ENCODE results near the gene BRI3BP.
"Not testable (repeated sequence)": the region's sequence is repeated elsewhere in the genome, so short reads cannot be mapped to it uniquely, and the experiment has no call there.

Gene BRI3BP

DNA sequence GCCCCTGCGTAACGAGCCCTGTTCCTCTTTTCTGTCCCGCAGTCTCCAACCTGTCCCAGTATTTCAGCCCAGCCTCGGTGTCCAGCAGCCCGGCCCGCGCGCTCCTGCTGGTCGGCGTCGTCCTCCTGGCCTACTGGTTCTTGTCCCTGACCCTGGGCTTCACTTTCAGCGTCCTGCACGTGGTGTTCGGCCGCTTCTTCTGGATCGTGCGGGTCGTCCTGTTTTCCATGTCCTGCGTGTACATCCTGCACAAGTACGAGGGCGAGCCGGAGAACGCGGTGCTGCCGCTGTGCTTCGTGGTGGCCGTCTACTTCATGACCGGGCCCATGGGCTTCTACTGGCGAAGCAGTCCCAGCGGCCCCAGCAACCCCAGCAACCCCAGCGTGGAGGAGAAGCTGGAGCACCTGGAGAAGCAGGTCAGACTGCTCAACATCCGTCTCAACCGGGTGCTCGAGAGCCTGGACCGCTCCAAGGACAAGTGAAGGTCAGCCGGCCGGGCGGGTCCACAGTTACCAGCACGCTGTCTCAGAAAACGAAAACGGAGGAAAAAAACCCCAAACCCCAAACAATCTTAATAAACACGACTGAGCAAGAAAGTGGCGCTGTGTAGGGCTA lies 31.6 kb downstream of the BRI3BP start:
- no peak for DNase-seq

DNA sequence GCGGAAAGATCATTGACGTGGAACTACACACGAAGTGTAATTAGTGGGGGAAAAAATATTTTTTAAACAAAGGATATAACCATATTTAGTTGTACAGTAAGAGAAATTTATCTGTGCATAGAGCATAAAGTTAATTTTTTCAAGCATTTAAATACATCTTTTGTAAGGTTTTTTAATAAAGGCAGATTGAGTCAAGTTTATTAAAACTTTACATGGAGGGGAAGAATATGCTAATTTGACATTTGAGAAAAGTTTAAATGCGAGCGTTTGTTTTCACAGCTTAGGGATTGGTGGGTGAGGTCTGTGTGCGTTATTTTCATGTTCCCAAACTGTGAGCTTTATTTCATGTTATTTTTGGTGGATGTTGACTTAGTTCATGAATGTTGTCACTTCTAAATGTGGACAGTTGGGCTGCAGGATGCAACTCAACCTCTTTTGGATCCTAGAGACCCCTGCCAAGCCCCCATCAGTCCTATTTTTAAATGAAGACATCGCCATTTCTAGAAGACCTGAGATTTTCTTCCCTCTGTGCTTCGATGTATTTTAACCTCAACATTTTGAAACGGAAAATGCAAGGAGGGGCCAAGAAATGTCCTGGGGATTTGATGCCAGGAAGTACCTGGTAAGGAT lies 32.3 kb downstream of the BRI3BP start:
- DNase-seq: no peak

GRCh38 chr12:125028106-125028505 lies 34.7 kb downstream of the BRI3BP start:
- DNase-seq: no peak

DNA sequence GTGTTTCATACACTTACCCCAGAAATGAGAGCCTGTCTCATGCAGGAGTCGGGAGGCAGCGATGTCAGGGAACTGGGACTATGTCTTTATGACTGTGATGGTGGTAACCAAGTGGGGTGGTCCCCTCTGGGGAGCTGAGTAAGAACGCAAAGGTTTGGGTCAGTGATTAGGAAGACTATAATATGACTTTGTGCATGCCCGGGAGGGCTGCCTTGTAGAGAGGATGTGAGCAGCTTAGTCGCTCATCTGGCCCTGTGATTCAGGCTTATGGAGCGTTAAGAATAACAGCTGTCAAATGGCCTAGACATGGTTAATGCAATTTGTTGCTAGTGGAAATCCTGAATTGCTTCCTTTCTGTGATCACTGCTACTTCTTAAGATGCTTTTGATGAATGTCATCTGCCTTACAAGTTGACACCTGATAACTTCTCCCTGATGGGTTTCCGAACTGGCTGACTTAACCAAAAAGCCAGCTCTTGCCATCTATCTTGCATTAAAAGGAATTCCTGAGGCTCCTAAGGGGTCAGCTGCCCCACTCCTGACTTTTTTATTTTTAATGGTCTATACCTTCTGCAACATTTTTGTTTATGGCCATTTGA lies 36.4 kb downstream of the BRI3BP start:
- DNase-seq: peak in 1 of 2 experiments; percentile 12

- not testable (repeated sequence) for DNase-seq
These were observed 38.0 kb downstream of the BRI3BP start for GRCh38 chr12:125031471-125031870.

DNA sequence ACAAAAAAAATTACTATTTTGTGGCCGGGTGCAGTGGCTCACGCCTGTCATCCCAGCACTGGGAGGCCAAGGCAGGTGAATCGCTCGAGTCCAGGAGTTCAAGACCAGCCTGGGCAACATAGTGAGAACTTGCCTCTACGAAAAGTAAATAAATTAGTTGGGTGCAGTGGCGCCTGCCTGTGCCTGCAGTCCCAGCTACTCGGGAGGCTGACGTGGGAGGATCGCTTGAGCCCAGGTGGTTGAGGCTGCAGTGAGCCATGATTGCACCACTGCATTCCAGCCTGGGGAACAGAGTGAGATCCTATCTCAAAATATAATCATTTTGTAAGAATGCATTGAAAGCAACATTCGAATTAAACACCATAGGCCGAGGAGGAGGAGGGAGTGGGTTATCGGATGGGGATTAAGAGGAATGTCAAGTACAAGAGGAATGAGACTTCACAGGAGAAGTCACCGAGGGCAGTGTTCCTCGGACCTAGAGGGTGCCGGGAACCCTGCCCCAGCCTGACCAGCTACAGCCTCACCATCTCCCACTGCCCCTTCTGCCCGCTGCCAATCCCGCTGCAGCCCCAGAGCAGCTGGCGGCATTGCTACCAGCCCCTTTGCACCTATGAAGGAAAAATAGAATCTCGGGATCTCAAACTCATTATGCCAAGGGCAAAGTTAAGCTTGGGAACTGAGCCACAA lies 39.2 kb downstream of the BRI3BP start:
- no peak for DNase-seq

DNA sequence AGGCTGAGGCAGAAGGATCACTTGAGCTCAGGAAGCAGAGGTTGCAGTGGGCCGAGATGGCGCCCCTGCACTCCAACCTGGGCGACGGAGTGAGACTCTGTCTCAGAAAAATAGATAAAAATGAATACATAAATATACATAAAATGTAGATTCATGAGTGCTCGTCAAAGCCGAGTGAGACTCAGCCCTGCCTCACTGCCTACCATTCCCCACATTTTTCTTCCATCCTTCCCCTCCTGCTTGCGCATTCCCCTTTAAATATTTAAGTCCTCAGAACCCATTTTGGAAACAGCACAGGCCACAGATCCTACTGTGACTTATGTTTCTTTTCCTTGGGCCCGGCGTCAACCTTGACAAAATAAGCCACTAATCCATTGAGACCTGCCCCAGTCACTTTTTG lies 39.8 kb downstream of the BRI3BP start:
- DNase-seq: no peak

GRCh38 chr12:125038976-125039625 lies 45.7 kb downstream of the BRI3BP start:
- DNase-seq: no peak

DNA sequence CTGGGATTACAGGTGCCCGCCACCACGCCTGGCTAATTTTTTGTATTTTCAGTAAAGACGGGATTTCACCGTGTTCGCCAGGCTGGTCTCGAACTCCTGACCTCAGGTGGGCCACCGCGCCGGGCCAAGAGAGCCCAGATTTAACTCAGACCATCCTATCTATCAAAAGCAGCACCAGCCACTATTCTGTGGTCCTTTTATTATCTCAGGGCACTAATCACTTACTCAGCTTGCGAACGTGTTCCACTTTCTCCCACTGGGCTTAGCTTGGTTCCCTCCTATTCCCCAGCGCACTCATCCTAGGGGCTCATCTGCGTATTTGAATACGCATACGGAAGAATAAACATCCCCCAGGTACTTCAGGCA lies 55.6 kb downstream of the BRI3BP start:
- DNase-seq: no peak

- no peak for DNase-seq
These were observed 57.0 kb downstream of the BRI3BP start for GRCh38 chr12:125050446-125050845.

DNA sequence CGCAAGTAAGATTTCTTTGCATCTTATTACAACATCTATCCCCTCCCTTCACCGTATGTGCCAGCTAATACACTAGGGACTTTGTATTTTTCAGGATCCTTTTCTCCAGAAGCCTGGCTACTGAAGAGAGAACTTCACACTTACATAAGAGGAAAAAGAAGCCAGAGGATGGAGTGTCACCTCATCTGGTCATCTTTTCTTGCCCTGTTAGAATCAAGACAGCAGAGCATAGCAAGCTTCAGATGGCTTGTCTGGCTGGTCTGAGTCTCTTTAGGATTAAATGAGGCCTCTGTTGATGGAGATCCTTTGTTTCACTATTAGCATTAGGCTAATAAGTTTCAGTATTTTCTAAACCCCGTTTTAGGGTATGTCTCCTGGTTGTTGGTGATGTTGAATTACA lies 57.4 kb downstream of the BRI3BP start:
- no peak for DNase-seq

DNA sequence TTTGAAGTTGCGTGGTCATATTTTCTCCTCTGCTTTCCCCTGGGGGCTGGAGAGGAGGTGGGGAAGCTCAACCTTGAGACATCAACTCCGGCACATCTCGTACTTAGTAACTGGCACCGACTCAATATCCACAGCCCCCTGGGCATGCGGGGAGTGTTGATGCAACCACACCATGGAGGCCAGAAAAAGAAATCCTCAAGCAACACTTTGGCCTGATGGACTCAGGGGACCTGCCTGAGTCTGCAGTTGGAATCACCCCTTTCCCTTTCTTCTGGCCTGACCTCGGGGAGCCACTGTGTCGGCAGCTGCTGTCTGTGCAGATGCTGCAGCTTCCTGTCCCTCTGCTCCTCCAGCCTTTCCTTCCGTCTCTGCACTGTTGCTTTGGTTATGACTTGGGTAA lies 60.4 kb downstream of the BRI3BP start:
- no peak for DNase-seq

GRCh38 chr12:125055591-125055990 lies 62.1 kb downstream of the BRI3BP start:
- no peak for DNase-seq

DNA sequence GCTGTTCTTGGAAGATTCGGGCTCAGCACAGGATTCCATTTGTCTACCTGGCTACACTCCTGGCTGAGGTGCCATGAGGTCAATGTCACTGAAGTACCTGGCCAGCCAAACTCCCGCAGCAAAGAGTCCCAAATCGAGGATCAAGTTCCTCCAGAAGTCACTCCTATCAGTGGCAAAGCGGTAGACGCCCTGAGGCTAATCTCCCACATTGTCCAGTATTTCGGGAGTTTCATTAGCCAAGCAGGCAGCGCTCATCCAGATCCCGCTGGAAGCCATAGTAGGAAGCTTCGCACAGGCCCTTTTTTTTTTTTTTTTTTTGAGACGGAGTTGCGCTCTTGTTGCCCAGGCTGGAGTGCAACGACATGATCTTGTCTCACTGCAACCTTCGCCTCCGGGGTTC lies 62.9 kb downstream of the BRI3BP start:
- no peak for DNase-seq

DNA sequence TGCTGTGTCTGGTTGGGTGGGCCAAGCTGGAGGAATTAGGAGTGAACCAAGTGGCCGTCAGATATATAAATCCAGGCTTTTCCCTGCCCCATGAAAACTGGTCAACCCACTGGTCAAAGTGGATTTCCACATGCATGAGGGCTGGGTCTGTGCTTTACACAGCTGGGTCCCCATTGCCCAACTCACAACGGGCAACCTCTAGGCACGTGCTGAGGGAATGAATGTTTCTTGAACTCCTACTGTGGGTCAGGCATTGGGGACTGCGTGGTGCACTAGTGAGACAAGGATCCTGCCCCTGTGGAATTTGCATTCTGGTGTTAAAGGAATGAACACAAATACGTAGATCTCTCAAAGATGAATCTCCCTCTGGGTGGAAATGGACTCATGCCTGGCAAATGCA lies 64.3 kb downstream of the BRI3BP start:
- no peak for DNase-seq

DNA sequence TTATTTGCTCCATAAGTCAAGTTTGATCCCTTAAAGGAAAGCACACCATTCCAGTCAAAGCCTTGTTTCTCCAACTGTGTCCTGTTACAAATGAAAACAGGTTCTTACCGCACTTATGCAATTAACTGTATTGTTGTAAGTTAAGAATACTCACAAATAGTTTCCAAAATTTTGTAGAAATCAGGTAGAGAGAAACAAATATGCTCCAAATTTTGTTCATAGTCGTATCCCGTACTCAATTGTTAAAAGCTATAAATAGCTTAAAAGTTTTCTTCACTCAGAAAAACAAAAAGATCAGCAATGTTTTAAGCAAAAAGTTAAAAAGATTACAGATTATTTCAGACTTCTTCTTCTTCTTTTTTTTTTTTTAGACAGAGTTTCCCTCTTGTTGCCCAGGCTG lies 67.8 kb downstream of the BRI3BP start:
- no peak for DNase-seq

GRCh38 chr12:125063522-125063921 lies 70.1 kb downstream of the BRI3BP start:
- DNase-seq: not testable (repeated sequence)

GRCh38 chr12:125064492-125064891 lies 71.0 kb downstream of the BRI3BP start:
- DNase-seq: no peak

GRCh38 chr12:125065021-125065918 lies 71.8 kb downstream of the BRI3BP start, which contains the start of gene AACS:
Gene AACS, plus strand, starts transcription at chr12:125065435. Its CDS starts 150 bp downstream, at chr12:125065585.
- DNase-seq: peak; percentile 73 to 74

- no peak for DNase-seq
These were observed 72.6 kb downstream of the BRI3BP start for GRCh38 chr12:125065919-125066570.

DNA sequence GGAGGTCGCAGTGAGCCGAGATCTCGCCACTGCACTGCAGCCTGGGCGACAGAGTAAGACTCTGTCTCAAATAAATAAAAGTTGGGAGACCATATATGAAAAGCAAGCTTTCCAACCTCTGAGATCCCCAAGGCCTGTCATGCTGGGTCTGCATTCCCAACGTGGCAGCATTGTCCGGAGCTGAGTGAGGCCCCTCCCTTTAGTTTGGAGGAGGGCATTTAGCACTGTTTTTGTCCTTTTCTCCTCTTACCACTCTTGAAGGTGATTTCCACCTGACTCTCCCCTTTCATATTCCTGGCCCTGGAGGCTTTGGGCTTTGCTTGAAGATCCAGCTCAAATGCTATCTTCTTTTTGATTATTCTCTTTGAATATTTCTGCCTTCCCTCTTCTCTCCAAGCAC lies 74.9 kb downstream of the BRI3BP start:
- no peak for DNase-seq

DNA sequence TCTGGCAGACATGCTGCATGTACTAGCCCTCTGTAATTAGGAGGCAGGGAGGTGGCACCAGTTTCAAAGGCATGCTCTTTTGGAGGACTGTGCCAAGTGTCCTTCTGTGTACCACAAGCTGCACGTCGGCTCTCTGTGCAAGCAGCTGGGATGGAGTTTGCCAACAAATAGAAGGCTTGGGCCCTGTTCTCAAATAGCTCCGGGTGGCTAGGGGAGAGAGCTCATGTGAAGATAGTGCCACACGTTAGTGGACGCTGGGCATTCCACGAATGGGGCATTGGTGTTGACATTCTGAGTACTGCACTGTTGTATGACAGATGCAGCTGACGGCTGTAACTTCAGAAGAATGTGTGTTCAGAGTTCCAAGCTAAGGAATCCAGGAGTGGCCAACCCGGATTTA lies 76.2 kb downstream of the BRI3BP start:
- DNase-seq: peak; percentile 28 to 41

Measured in NCI-H2081 (cell line).